ENCODE data around the gene FUT6.

DNA sequence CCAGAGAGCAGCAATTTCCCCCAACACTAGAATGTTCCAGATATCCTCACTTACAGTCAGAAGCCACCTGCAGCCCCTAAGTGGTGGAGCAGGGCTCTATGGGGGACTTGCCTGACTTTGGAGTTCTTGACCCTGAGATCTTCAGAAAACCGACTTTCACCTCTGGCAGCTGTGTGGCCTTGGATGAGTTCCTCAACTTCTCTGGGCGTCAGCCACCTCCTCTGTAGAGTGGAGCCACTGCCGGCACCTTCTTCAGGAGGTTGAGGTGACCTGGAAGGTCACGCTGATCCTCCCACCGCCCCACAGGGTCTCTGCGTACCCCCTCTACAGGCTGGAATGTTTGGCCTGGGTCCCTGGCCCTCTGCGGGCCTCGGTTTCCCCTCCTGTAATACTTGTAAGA is 37.9 kb upstream of the FUT6 start:
- TF ChIP-seq YY1 (IDR thresholded peaks at IDR 0.05; ENCODE audit: insufficient read depth, insufficient read length) (no peak), ZNF274 (IDR thresholded peaks at IDR 0.05; ENCODE audit: low read depth, low read length) (no peak), SUZ12 (IDR thresholded peaks at IDR 0.05; ENCODE audit: extremely low read depth, insufficient read depth, insufficient read length) (no peak)
